Medulla oblongata (tissue), 1 donor: Measurements from ENCODE around the gene LDLRAD4.

ENCODE experiments used
- DNase-seq: peaks from one replicate; pipeline ENCODE4 v3.0.0-alpha.2; 2015; ENCODE audit errors: extremely low spot score

LDLRAD4 gene

GRCh38 chr18:13229001-13229671 lies 10.6 kb downstream of the LDLRAD4 start:
- DNase-seq, result no peak

DNA sequence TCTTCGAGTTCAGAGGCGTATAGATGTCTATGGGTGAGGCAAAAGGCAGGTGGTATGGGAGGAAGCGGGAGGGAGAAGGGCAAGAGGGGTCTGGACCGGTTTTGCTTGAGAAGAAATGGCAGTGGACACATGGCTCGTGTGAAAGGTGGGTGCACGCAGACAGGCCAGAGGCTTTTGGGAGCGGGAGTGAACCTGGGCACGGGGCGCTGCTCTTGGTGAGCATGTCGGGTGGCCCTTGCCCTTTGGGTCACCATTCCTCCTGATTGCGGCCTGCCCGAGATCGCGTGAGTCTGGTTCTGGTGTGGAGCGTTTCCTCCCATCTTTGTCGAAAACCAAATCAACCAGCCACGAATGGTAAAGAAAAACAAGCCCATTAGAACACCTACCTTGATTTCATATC lies 12.6 kb downstream of the LDLRAD4 start:
- no peak for DNase-seq

DNA sequence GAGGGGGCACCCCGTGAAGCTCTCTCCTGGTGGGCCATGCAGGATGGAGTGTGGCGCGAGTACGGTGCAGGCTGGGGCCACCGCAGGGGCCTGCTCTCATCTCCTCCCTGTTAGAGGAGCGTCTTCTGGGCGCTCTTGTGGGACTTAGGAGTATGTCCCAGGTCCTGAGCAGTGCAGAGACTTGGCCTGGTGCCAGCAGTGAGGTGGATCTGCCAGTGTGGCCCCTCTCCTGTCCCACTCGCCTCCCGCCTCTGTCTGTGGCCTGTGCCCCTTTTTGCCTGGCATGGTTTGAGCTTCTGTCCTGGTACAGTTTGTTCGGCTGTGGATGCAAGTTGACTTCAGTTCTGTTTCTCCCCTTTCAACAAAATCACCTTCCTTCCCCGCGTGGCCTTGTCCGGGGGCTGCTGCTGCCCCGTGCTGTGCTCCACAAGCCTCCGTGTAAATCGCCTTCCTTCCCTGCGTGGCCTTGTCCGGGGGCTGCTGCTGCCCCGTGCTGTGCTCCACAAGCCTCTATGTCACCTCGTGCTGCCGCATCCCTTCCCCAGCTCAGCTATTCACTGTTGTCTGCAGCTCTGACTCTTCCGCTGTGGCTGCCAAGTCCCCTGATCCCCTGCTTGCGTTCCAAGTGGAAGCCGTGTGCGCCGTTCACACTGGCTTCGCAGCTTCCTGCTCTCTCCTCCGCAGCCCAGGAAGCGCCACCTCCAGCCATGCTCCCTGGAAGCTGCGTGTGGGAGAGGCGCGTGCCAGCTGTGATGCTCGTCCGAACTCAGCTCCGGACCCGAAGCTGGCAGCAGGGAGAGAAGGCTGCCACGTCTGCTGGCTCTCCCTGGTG lies 13.7 kb downstream of the LDLRAD4 start:
- DNase-seq, result peak; percentile 80

DNA sequence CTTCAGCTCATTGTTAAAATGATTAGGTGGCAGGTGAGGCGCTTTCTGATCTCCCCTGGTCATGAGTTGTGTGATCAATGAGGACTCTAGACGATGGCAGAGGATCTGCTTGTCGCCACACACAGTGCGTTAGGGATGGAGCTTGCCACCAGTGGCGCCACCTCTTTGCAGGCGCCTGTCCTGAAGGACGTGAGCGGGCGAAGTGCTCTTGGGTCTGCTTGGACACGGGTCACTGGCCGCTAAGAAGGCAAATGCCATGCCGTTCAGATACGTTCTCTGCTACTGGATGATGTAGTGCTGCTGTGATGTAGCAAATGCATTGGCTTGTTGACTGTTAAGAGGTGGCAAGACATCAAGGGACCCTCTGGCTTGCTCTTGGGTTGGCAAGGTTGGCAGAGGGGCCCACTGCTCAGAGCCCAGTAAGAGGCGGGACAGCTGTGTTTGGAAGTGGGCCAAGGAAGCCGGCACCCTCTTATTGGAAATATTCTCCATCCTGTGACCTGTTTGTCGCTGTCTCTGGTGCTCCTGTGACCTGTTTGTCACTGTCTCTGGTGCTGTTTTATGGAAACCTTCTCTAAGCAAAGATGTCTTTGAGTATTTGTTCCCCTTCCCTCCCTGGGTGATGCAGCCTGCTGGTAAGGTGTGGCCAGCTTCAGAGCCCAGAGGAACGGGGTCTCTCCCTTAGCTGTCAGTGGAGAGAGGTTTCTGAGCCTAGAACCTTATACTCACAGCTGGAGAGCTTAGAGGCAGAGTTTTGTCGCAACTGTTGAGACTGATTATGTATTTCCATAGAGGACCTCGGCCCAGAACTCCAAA lies 14.6 kb downstream of the LDLRAD4 start:
- no peak for DNase-seq

- DNase-seq, result no peak
Observed at GRCh38 chr18:13233787-13234783, 15.5 kb downstream of the LDLRAD4 start.

DNA sequence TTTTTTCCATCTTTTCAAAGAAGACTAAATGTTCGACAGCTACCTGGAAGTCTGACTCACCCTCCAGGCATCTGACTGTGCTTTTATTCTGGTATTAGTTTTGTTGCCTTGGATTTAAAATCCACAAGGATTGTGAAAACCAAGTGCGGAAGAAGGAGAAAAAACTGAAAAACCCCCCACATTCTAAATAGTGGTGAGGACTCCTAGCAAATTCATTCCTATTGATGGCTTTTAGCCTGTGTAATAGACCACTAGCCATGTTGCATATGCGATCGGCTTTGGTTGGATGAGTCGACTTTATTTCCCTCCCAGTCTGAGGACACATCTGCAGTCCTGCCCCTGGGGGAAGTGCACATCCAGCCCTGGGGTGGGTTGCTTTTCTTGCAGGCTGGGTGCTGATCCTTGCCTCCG lies 16.9 kb downstream of the LDLRAD4 start:
- no peak for DNase-seq

DNA sequence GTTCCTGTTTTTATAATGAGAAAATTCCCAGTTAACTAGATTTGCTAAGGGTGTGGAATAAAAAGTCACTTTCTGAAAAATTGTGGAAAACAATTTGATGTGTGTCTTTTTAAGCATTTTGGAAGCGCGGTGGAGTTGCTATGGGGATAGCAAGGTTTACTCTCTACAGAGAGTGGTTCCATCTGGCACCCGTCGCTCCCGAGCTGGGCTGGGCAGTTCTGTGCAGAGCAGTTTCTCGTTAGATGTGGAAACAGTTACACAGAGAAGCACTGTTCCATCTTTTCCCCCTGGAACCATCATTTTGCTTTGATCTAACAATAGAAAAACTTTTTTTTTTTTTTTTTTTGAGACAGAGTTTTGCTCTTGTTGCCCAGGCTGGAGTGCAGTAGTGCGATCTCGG lies 17.4 kb downstream of the LDLRAD4 start:
- peak; percentile 72 for DNase-seq

DNA sequence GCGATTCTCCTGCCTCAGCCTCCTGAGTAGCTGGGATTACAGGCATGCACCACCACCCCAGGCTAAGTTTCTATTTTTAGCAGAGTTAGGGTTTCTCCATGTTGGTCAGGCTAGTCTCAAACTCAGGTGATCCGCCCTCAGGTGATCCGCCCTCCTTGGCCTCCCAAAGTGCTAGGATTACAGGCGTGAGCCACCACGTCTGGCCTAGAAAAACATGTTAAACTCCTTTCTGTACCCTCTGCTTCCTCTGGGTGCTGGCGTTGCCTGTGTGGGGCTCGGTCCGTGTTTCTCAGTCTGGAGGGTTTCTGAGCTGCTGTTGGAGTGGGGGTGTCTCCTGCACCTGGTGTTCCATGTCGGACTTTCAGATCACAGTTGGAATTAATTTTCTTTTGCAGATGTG lies 17.9 kb downstream of the LDLRAD4 start:
- no peak for DNase-seq

GRCh38 chr18:13237073-13237472 lies 18.5 kb downstream of the LDLRAD4 start:
- no peak for DNase-seq

GRCh38 chr18:13237641-13238040 lies 19.1 kb downstream of the LDLRAD4 start:
- no peak for DNase-seq

GRCh38 chr18:13239171-13239956 lies 20.8 kb downstream of the LDLRAD4 start:
- peak; percentile 19 for DNase-seq

DNA sequence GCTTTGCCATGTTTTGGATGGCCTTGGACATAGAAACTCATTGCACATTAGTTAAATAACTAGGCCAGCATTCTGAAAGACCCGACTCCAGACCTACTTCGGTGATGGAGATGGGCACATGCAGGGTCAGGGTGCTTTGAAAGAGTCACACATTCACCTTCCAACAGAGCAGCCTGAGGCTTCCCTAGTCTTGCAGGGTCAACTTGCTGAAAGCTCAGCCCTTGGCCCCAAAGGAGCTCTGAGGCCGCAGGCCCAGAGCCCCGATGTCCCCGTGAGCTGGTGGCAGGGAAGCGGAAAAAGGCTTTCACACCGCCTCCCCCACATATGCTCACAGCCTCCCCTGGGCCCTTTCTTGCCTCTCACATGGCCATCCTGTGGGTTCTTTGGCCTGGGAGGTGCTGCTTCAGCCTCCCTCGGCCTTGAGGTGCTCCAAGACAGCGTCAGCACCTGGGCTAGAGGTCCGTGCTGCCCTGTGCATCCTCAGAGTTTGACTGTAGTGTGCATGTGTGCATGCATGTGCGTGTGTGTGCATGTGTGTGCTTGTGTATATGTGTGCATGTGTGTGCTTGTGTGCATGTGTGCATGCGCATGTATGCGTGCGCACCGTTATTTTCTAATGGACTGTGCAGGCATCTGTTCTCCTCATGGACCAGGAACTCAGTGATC lies 21.6 kb downstream of the LDLRAD4 start:
- no peak for DNase-seq

DNA sequence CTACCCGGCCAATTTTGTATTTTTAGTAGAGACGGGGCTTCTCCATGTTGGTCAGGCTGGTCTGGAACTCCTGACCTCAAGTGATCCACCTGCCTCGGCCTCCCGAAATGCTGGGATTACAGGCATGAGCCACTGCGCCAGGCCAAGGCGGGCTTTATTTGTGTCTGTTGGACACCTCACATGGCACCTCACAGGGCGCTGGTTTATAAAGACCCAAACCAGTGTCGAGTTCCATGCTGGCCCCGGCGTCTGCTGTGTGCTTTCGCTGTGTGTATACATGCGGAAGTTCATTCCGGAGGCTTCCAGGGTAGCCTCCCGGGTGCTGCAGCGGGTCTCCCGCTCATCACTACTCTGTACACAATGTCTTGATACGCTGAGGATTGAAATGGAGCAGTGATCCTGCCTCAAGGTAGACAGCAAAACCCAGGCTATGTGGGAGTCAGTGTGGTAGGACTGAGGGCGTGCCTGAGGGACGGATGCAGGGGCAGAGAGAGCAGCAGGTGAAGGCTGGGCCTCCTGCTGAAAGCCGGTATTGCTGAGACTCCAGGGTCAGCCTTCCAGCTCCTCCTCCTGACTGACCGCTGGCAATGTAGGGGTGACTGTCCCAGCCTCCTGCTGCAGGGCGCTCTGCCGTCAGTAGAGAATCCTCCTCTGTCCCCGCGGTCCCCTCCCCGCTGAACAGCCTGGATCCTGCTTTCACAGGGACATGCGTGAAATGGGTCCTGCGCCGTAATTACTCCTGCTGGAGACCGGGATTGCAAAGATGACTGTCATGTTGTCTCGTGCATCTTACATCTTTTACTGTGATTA lies 22.7 kb downstream of the LDLRAD4 start:
- no peak for DNase-seq

DNA sequence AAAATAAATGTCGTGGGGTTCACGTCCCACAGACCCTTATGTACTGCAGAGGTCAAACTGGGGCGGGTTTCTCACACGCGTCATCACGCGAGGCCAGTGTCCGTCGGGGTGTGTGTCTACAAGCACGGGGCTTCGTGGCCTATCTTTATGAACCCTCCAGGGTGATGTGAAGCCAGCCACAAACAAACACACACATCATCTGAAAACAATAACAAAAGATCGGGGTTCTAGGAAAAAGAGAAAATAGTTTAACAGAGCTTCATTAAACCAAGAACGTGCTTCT lies 23.3 kb downstream of the LDLRAD4 start:
- no peak for DNase-seq

GRCh38 chr18:13242797-13243196 lies 24.2 kb downstream of the LDLRAD4 start:
- no peak for DNase-seq

- DNase-seq, result no peak
Observed at GRCh38 chr18:13243363-13243762, 24.8 kb downstream of the LDLRAD4 start.

GRCh38 chr18:13244135-13244534 lies 25.6 kb downstream of the LDLRAD4 start:
- no peak for DNase-seq

DNA sequence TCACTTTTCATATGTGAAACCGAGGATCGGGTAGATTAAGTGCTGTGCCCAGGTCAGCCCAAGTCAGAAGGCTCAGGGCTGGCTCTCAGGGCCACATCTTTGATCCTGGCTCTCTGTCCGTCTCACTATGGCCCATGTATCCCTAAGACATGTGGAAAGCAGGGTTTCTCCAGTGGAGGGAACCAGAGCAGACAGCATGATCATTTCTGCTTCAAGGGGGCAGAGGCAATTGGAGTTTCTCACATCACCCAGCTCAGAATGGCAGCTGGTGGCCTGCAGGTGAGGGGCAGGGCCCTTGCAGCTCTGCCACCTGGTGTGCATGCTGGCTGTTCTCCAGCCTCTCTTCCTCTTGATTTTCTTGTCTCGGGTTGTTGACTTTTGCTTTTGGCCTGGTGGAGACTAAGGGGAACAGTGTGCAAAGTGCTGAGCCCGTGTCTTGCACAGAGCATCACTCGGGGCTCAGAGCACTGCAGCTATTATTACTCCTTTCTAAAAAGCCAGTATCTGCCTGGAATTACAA lies 27.0 kb downstream of the LDLRAD4 start:
- DNase-seq, result no peak

- no peak for DNase-seq
Observed at GRCh38 chr18:13246121-13246520, 27.6 kb downstream of the LDLRAD4 start.
